Measurements from ENCODE around the gene CALCOCO2.
A peak's percentile ranks its signal among the peaks of the same experiment; 100 is the strongest.
"Not testable (repeated sequence)": the region's sequence is repeated elsewhere in the genome, so short reads cannot be mapped to it uniquely, and the experiment has no call there.

Gene CALCOCO2

GRCh38 chr17:48816438-48816773 is 14.4 kb upstream of the CALCOCO2 start:
- H3K4me3 ChIP-seq (ENCODE audit: low read length): no peak overlapping the region; the same call in 1 of the 2 replicates
- no peak for TF ChIP-seq CTCF (conservative IDR thresholded peaks at IDR 0.05; ENCODE audit: low read length)
- no peak for DNase-seq (ENCODE audit: low read depth)

- peak within 1 kb of the TSS; percentile 50 for H3K4me3 ChIP-seq (ENCODE audit: low read length)
- DNase-seq (ENCODE audit: low read depth): peak; percentile 52
- TF ChIP-seq CTCF (conservative IDR thresholded peaks at IDR 0.05; ENCODE audit: low read length): no peak
Measured at GRCh38 chr17:48816774-48817590, 13.9 kb upstream of the CALCOCO2 start, which contains the start of gene TTLL6. TSS of gene TTLL6 (minus strand) at chr17:48817229. CDS start at chr17:48817072, 157 bp downstream.

- no peak for TF ChIP-seq CTCF (conservative IDR thresholded peaks at IDR 0.05; ENCODE audit: low read length)
- no peak for DNase-seq (ENCODE audit: low read depth)
- H3K4me3 ChIP-seq (ENCODE audit: low read length): no peak overlapping the region
Measured at GRCh38 chr17:48818361-48818841, 12.4 kb upstream of the CALCOCO2 start.

GRCh38 chr17:48819466-48819865 is 11.4 kb upstream of the CALCOCO2 start:
- DNase-seq (ENCODE audit: low read depth): no peak
- no peak for TF ChIP-seq CTCF (conservative IDR thresholded peaks at IDR 0.05; ENCODE audit: low read length)
- no peak overlapping the region for H3K4me3 ChIP-seq (ENCODE audit: low read length)

GRCh38 chr17:48820936-48821335 is 9.9 kb upstream of the CALCOCO2 start:
- H3K4me3 ChIP-seq (ENCODE audit: low read length); DNase-seq (ENCODE audit: low read depth): not testable (repeated sequence)

GRCh38 chr17:48825446-48826381 is 5.1 kb upstream of the CALCOCO2 start:
- H3K4me3 ChIP-seq (ENCODE audit: low read length): no peak overlapping the region
- TF ChIP-seq CTCF (conservative IDR thresholded peaks at IDR 0.05; ENCODE audit: low read length): no peak
- DNase-seq (ENCODE audit: low read depth): no peak

GRCh38 chr17:48831549-48831883 is 681 bp downstream of the CALCOCO2 start:
- no peak for DNase-seq (ENCODE audit: low read depth)
- peak overlapping the region; percentile 99 for H3K4me3 ChIP-seq (ENCODE audit: low read length)
- no peak for TF ChIP-seq CTCF (conservative IDR thresholded peaks at IDR 0.05; ENCODE audit: low read length)

Data from AG10803 (cell line).